ENCODE measurements around the gene PDGFD.

GRCh38 chr11:103949781-103950180 lies 214.2 kb downstream of the PDGFD start:
- TF ChIP-seq CTCF (IDR thresholded peaks at IDR 0.05) (no peak), POLR2A (IDR thresholded peaks at IDR 0.05) (no peak)

All from thyroid gland (tissue), 4 donors.